Sigmoid colon (tissue), 7 donors: ENCODE results near the gene KIF20B. TPM values are rescaled to one million over a fixed set of nuclear protein-coding genes. Genes with fewer than 3 reads are reported as not detected.

ENCODE experiments used
- DNase-seq: peaks from one replicate; pipeline ENCODE4 v3.0.0-alpha.2; 2019
- H3K27ac ChIP-seq, 4 donors: fragments of 200-600 bp; sonication (generic); one replicate each; pipeline ENCODE4 v1.5.1; 2016 to 2019; ENCODE audit warnings: mild to moderate bottlenecking in 1 of 4
- H3K27me3 ChIP-seq, 3 donors: fragments of 200-600 bp; sonication (generic); one replicate each; pipeline ENCODE4 v1.5.1; 2019; ENCODE audit warnings: mild to moderate bottlenecking in 1 of 3
- H3K36me3 ChIP-seq, 4 donors: fragments of 200-600 bp; sonication (generic); one replicate each; pipeline ENCODE4 v1.5.1; 2016 to 2019
- H3K4me1 ChIP-seq, 4 donors: fragments of 200-600 bp; sonication (generic); one replicate each; pipeline ENCODE4 v1.5.1; 2017 to 2019
- H3K4me3 ChIP-seq, 4 donors: fragments of 200-600 bp; sonication (generic); one replicate each; pipeline ENCODE4 v1.5.1; 2017 to 2019; ENCODE audit warnings: mild to moderate bottlenecking in 2 of 4, moderate library complexity in 1 of 4
- H3K9me3 ChIP-seq, 4 donors: fragments of 200-600 bp in 3 of 4; sonication (generic) in 3 of 4; one replicate each; pipeline versions ENCODE4 v1.5.1 to v1.6.1; 2013 to 2019
- EP300 ChIP-seq, 4 donors: sonication (generic); formaldehyde crosslinking; IDR thresholded peaks; one replicate each; pipeline ENCODE4 v1.6.1; 2017; ENCODE audit warnings: antibody characterized with exemption in 4 of 4
- POLR2A ChIP-seq, 2 donors: fragments of 450-650 bp; IDR thresholded peaks; one replicate each; pipeline ENCODE4 v1.6.1; 2016; ENCODE audit warnings: antibody characterized with exemption in 2 of 2, mild to moderate bottlenecking in 2 of 2, moderate library complexity in 2 of 2
- POLR2AphosphoS5 ChIP-seq, 4 donors: sonication (generic); formaldehyde crosslinking; IDR thresholded peaks; one replicate each; pipeline ENCODE4 v1.6.1; 2017; ENCODE audit warnings: antibody characterized with exemption in 4 of 4
- WGBS, 2 donors: extraction: QIAGEN DNeasy Blood & Tissue Kit; methylation state at CpG; one replicate each; pipeline ENCODE4 v1.1.7; 2013; 5-methylcytosine and 5-hydroxymethylcytosine counted together
- intact Hi-C: fragments of 100-400 bp; cut with DNase I; formaldehyde crosslinking; loops from one replicate; pipeline ENCODE4 v1.15.1; 2023
- polyA plus RNA-seq, 3 donors: library from polyadenylated mRNA; stranded (reverse); fragments of 200-250 nt; gene quantifications; one replicate each; pipeline ENCODE4 v1.2.3, GENCODE V29; 2013
- total RNA-seq, 4 donors: library from RNA; depleted of rRNA; stranded (reverse); fragments of >200 nt; gene quantifications; one replicate each; pipeline ENCODE4 v1.1.0, GENCODE V29; 2016
- TF ChIP-seq, protein P1 (sequence below), 4 experiments: fragments of 450-650 bp in 3 of 4; fragments of 200-600 bp in 1 of 4; IDR thresholded peaks; one replicate each; pipeline ENCODE4 v1.5.1; 2016 to 2019; ENCODE audit warnings: antibody characterized with exemption in 4 of 4, mild to moderate bottlenecking in 3 of 4, moderate library complexity in 2 of 4
- donor health status: healthy with polysubstance abuse.
- donor health status: Bipolar disorder and iron deficiency.
- donor health status: healthy.

The KIF20B gene
- total and polyA plus RNA-seq, 7 donors, result 0.60 to 5.0 (median 2.5) TPM

DNA sequence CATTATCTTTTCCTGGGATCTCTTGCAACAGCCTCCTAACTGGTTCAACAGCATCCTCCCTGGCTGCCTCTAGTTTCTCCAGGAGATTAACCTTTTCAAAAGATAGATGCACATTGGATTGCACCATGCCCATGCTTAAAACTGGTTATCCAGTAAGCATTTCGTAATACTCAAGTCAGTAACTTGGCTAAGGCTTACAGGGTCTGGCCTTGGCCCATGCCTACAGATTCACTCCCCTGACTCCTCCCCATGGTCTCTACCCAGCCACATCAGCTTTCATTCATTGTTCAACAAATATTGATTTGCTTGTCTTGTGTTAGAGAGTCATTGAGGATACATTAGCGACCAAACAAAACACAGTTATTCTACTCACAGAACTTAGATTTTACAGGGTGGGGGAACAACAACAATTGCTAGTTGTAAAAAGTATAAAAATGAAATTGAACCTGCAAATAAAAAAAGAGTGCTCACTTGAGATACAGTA, 1.8 kb upstream of the KIF20B start:
- no peak for DNase-seq
- 94 to 97% methylated on average over 2 of the region's 2 CpGs for WGBS, 2 donors

DNA sequence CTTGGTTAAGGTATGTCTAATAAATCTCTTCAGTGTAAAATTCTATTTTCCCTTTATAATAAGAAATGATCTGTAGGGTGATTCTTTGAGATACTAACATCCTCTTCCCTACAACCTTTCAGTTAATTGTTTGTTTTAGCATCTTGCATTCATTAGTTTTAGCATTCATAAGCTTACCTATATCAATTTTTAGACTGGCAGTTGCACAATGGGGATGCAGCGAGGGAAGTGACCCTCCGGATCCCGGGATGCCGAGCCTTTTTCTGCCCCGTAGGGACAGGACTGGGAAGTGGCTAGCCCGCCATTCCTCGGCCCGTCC, 508 bp upstream of the KIF20B start:
- H3K9me3 ChIP-seq, result no peaks in the 10 kb centered on the region
- intact Hi-C loops, result loop anchor here (1.0 to 10.0 kb wide), 3 partner anchors 56 to 446 kb away; partner anchors contain the start of genes LIPA and PANK1
- WGBS, 2 donors, result 0% methylated on average over 8 of the region's 8 CpGs
- no peak for DNase-seq
- no peaks in the 10 kb centered on the region for H3K36me3 ChIP-seq
- H3K4me1 ChIP-seq, result peaks cover 0 to 19% (median 10%) of the 10 kb centered on the region in 4 donors
- peak overlapping the region; percentile 83 to 89 (median 86) for H3K27ac ChIP-seq
- H3K27me3 ChIP-seq, result no peaks in the 10 kb centered on the region
- H3K4me3 ChIP-seq, result peak overlapping the region; percentile 56 to 72 (median 70)
- TF ChIP-seq POLR2A (IDR thresholded peaks at IDR 0.05), result no peak
- TF ChIP-seq, protein P1, sequence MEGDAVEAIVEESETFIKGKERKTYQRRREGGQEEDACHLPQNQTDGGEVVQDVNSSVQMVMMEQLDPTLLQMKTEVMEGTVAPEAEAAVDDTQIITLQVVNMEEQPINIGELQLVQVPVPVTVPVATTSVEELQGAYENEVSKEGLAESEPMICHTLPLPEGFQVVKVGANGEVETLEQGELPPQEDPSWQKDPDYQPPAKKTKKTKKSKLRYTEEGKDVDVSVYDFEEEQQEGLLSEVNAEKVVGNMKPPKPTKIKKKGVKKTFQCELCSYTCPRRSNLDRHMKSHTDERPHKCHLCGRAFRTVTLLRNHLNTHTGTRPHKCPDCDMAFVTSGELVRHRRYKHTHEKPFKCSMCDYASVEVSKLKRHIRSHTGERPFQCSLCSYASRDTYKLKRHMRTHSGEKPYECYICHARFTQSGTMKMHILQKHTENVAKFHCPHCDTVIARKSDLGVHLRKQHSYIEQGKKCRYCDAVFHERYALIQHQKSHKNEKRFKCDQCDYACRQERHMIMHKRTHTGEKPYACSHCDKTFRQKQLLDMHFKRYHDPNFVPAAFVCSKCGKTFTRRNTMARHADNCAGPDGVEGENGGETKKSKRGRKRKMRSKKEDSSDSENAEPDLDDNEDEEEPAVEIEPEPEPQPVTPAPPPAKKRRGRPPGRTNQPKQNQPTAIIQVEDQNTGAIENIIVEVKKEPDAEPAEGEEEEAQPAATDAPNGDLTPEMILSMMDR (IDR thresholded peaks at IDR 0.05), result no peak
- no peak for TF ChIP-seq POLR2AphosphoS5 (IDR thresholded peaks at IDR 0.05)
- no peak for TF ChIP-seq EP300 (IDR thresholded peaks at IDR 0.05)

More for the DNA sequence above, 1.8 kb upstream of the KIF20B start:
- no peak overlapping the region for H3K4me3 ChIP-seq
- no peak overlapping the region for H3K27ac ChIP-seq
- H3K36me3 ChIP-seq, result no peaks in the 10 kb centered on the region
- intact Hi-C loops, result loop anchor here (1.0 to 10.0 kb wide), 3 partner anchors 54 to 445 kb away; partner anchors contain the start of genes LIPA and PANK1
- H3K4me1 ChIP-seq, result peaks cover 0 to 19% (median 10%) of the 10 kb centered on the region in 4 donors
- TF ChIP-seq, protein P1 (IDR thresholded peaks at IDR 0.05), result no peak
- TF ChIP-seq POLR2A (IDR thresholded peaks at IDR 0.05), result no peak
- no peak for TF ChIP-seq POLR2AphosphoS5 (IDR thresholded peaks at IDR 0.05)
- TF ChIP-seq EP300 (IDR thresholded peaks at IDR 0.05), result no peak
- no peaks in the 10 kb centered on the region for H3K27me3 ChIP-seq
- H3K9me3 ChIP-seq, result no peaks in the 10 kb centered on the region

DNA sequence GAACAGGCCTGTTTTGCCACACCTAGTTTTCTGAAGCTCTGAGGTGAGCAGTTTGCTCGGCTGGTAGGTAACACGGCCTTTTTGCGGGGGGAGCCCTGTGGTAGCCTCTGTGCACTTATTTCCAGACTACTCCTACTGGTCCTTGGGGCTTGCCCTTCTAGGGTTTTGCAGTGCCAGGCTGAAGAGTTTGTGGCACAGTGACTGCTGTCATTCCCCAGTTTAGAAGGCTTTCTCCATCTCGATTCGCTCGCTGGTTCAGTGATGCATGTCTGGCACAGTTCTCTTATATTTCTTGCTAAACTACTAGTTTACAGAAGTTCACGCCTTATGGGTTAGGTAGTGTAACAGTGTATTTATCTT, 711 bp downstream of the KIF20B start:
- no peak overlapping the region for H3K27ac ChIP-seq
- TF ChIP-seq EP300 (IDR thresholded peaks at IDR 0.05) (no peak), POLR2A (IDR thresholded peaks at IDR 0.05) (no peak), POLR2AphosphoS5 (IDR thresholded peaks at IDR 0.05) (no peak)
- TF ChIP-seq, protein P1 (IDR thresholded peaks at IDR 0.05), result no peak
- intact Hi-C loops, result loop anchor here (5.0 to 10.0 kb wide), 2 partner anchors 275 to 447 kb away; partner anchors contain the start of gene LIPA

DNA sequence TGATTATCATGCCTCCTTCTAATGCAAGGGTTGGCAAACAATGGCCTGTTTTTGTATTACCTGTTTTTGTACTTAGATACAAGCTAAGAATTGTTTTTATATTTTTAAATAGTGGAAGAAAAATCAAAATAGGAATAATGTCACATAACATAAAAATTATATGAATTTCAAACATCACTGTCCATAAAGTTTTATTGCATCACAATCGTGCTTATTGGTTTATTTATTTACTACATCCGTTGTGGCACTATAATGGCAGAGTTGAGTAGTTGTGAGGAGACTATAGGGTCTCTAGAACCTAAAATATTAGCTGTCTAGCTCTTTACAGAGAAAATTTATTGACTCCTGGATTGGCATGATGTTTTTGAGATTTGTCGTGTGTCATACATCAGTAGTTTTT, 4.1 kb downstream of the KIF20B start:
- Histone ChIP-seq H3K9me3 (no peaks in the 10 kb centered on the region), H3K27me3 (no peaks in the 10 kb centered on the region), H3K4me3 (no peak overlapping the region), H3K36me3 (no peaks in the 10 kb centered on the region), H3K27ac (no peak overlapping the region), H3K4me1 (peaks cover 0 to 15% (median 10%) of the 10 kb centered on the region in 4 donors)
- TF ChIP-seq, protein P1 (IDR thresholded peaks at IDR 0.05), result no peak
- no peak for TF ChIP-seq POLR2A (IDR thresholded peaks at IDR 0.05)
- no peak for TF ChIP-seq EP300 (IDR thresholded peaks at IDR 0.05)
- no peak for TF ChIP-seq POLR2AphosphoS5 (IDR thresholded peaks at IDR 0.05)
- WGBS, 2 donors, result 47 to 80% methylated on average over 3 of the region's 3 CpGs
- DNase-seq, result no peak
- intact Hi-C loops, result loop anchor here (10.0 kb wide), 1 partner anchor 451 kb away; the partner anchor contains the start of gene LIPA

More for the DNA sequence above, 711 bp downstream of the KIF20B start:
- no peaks in the 10 kb centered on the region for H3K36me3 ChIP-seq
- peak overlapping the region in 3 of 4 donors; percentile 69 to 72 (median 70) for H3K4me3 ChIP-seq
- H3K27me3 ChIP-seq, result no peaks in the 10 kb centered on the region
- no peak for DNase-seq
- H3K4me1 ChIP-seq, result peaks cover 0 to 19% (median 10%) of the 10 kb centered on the region in 4 donors
- H3K9me3 ChIP-seq, result no peaks in the 10 kb centered on the region
- 10 to 19% methylated on average over 7 of the region's 7 CpGs for WGBS, 2 donors

DNA sequence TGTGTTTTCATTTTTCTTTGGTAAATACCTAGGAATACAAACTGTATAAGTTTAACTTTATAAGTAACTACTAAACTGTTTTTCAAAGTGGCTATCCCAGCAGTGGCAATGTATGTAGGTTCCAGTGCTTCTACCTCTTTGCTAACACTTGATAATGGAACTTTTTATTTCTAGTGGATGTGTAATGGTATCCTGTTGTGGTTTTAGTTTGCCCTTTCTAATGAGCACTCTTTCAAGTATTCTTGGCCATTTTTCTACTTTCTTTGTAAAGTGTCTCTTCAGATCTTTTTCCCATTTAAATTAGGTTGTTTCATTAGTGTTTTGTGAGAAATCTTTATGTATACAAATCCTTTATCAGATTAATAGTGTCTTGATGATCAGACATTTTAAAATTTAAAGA, 4.6 kb downstream of the KIF20B start:
- intact Hi-C loops, result loop anchor here (10.0 kb wide), 1 partner anchor 451 kb away; the partner anchor contains the start of gene LIPA
- no peak overlapping the region for H3K27ac ChIP-seq
- peaks cover 0 to 10% (median 8%) of the 10 kb centered on the region in 4 donors for H3K4me1 ChIP-seq
- no peaks in the 10 kb centered on the region for H3K36me3 ChIP-seq
- no peak for DNase-seq
- no peaks in the 10 kb centered on the region for H3K27me3 ChIP-seq
- H3K4me3 ChIP-seq, result no peak overlapping the region
- no peaks in the 10 kb centered on the region for H3K9me3 ChIP-seq
- TF ChIP-seq POLR2AphosphoS5 (IDR thresholded peaks at IDR 0.05), result no peak
- TF ChIP-seq EP300 (IDR thresholded peaks at IDR 0.05), result no peak
- TF ChIP-seq, protein P1 (IDR thresholded peaks at IDR 0.05), result no peak
- TF ChIP-seq POLR2A (IDR thresholded peaks at IDR 0.05), result no peak
